GM21515 (cell line): ENCODE data around the gene SLC25A19.

Experiments
- ATAC-seq: cut with Tn5 transposase; IDR thresholded peaks from one replicate; pipeline ENCODE4 v1.9.1; 2021; ENCODE audit not compliant: unreplicated experiment

Gene SLC25A19

GRCh38 chr17:75289115-75289831 lies at the start of gene SLC25A19:
TSS of gene SLC25A19 (minus strand) at chr17:75289433. CDS start at chr17:75286764, 2,669 bp downstream.
- ATAC-seq = peak; percentile 83

GRCh38 chr17:75338335-75338734 lies 49.1 kb upstream of the SLC25A19 start:
- no peak for ATAC-seq

- no peak for ATAC-seq
Measured at GRCh38 chr17:75335315-75335714, 46.1 kb upstream of the SLC25A19 start.

DNA sequence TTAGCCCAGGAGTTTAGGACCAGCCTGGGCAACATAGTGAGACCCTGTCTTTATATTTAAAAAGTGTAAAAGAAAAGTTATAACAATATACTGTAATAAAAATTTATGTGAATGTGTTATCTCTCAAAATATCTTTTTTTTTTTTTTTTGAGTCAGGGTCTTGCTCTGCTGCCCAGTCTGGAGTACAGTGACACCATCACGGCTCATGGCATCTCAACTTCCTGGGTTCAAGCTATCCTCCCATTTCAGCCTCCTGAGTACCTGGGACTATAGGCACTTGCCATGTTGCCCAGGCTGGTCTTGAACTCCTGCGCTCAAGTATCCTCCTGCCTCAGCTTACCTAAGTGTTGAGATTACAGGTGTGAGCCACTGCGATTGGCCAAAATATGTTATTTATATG lies 45.5 kb upstream of the SLC25A19 start:
- ATAC-seq = no peak

GRCh38 chr17:75331671-75332070 lies 42.4 kb upstream of the SLC25A19 start:
- ATAC-seq = no peak

DNA sequence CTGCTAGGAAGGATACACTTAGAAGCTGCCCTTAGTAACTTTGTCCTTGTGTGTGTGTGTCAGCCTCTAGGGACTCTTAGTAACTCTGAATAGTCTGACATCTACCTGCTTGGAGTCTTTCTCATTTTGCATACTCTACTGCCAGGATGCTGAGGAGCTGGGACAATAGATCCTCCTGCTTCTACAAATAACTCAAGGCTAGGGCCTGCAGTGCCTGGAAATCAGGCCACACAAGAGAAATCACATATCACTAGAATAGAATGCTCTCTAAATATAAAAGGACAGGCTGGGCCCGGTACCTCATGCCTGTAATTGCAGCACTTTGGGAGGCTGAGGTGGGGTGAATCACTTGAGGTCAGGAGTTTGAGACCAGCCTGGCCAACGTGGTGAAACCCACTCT lies 38.5 kb upstream of the SLC25A19 start:
- no peak for ATAC-seq

GRCh38 chr17:75326226-75326848 lies 37.1 kb upstream of the SLC25A19 start:
- no peak for ATAC-seq

- no peak for ATAC-seq
Measured at GRCh38 chr17:75325827-75326225, 36.6 kb upstream of the SLC25A19 start.

DNA sequence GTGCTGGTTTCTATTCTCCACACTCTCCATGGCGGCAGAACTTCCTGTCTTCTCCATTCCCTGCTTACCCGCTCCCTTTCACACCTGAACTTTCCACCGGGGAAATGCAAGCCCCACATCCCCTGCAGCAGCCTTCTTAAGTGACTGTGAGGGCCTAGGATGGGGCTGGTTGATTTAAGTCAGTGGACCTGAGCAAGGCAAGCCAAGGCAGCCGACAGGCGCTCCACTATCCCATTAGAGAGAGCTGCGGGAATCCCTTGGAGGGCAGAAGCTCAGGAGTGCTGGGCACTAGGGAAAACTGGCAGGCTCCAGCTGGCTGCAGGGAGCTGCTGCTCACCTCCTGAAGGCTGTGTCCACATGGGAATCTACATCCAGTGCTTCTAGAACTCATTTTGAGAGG lies 36.1 kb upstream of the SLC25A19 start:
- ATAC-seq = no peak

DNA sequence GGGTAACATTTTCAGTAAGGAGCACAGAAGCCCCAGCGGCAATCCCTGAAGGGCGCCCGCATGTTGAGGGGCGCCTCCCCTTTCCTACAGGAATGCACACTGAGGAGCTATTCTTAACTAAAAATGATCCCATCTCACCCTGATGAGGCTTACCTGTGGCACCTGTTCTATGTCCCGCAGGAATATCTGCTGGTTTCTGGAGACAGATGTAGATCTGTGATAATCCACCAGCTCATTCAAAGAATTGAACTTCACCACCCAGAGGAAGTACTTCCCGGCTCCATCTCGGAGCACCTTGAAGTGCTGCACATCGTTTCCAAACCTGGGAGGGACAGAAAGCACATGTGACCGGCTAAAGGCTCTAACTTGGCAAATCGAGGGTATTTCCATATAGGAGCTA lies 32.3 kb upstream of the SLC25A19 start:
- ATAC-seq = no peak

GRCh38 chr17:75319904-75320691 lies 30.9 kb upstream of the SLC25A19 start:
- peak; percentile 37 for ATAC-seq

GRCh38 chr17:75318615-75319222 lies 29.5 kb upstream of the SLC25A19 start:
- ATAC-seq = no peak

GRCh38 chr17:75318211-75318610 lies 29.0 kb upstream of the SLC25A19 start:
- ATAC-seq = no peak

DNA sequence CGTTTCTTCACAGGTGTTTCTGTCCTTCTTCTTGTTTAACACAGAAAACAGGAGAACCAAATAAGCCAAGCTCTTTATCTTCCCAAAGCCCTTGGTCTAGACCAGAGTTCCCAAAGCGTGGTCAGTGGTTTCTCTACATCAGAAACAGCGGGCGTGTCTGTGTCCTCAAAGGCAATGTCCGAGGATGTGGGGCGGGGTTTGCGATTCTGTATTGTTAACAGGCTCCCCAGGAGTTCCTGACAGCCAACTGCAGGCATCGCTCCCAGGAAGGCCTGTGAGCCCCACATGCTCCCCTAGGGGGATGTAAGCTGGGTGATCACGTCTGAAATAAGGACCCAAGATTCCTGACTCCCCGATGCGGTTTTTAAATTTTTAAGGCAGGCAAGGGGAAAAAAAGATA lies 28.4 kb upstream of the SLC25A19 start:
- no peak for ATAC-seq

DNA sequence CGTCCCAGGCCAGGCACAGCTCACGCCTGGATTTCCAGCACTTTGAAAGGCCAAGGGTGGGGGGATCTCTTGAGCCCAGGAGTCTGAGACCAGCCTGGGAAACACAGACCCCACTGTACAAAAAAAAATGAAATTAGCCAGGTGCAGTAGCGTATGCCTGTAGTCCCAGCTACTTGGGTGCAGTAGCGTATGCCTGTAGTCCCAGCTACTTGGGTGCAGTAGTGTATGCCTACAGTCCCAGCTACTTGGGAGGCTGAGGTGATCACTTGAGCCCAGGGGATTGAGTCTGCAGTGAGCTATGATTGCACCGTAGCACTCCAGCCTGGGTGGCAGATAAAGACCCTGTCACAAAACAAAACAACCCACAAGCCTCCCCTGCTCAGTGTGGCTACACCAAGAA lies 27.0 kb upstream of the SLC25A19 start:
- ATAC-seq = no peak

DNA sequence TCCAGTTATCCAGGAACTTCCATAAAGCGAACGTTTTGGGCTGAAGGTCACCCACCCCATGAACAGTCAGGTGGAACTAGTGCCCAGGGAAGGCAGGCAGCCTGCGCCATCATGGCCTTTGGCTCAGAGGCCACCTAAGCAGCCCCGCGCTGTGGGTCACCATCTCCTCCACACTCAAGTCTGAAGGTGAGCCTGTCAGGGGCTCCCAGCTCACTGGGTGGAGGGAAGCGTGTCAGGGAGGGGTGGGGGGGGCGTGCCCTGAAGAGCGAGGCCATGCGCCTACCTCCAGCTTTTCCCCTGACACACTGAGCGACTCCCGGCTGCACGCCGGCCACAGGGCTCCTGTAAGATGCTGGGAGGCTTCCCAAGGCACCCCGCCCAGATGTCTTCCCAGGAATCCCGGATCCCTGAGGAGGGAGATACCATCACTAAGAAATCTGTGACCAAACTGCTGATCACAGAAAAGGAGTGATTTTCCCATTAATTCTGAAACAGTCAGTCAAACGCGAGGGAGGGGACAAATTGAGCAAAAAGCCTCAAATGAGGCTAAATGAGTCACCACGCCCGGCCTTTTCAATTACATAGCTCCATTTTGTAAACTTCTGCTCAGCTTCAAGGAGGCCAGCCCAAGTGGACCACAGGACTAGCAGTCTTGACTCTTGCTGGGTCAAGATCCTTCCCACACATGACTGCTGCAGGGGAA lies 26.5 kb upstream of the SLC25A19 start:
- no peak for ATAC-seq

GRCh38 chr17:75313941-75314551 lies 24.8 kb upstream of the SLC25A19 start:
- ATAC-seq = no peak

DNA sequence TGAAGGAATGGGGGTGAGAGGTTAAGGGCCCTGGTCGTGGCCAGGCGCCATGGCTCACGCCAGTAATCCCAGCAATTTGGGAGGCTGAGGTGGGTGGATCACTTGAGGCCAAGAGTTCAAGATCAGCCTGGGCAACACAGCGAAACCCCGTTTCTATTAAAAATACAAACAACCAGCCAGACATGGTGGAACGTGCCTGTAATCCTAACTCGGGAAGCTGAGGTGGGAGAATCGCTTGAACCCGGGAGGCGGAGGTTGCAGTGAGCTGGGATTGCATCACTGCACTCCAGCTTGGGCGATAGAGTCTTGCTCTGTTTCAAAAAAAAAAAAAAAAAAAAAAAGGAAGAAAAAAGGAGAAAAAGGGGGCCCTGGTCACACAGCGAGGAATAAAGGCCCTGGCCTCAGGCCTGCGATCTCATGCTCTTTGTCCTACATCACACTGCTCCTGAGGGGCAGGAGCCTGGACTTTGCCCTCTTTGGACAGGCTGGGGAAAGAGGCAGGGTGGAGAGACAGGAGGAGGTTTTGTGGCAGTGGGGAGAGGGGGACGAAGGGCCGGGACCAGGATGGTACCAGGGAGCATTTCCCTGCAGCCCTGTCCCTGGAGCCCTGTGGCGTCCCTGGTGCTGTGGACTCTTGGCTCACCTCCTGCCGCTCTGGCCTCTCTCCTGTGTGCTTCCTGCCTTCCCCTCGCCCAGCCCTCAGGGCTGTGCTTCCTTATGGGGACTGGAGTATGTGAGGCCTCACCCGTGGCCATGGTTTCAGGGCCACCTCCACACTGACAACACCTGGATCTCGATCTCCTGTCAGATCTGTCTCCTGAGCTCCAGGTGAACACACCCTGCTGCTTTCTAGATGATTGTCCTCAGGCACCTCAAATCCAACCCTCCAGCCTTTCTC lies 19.7 kb upstream of the SLC25A19 start:
- no peak for ATAC-seq

DNA sequence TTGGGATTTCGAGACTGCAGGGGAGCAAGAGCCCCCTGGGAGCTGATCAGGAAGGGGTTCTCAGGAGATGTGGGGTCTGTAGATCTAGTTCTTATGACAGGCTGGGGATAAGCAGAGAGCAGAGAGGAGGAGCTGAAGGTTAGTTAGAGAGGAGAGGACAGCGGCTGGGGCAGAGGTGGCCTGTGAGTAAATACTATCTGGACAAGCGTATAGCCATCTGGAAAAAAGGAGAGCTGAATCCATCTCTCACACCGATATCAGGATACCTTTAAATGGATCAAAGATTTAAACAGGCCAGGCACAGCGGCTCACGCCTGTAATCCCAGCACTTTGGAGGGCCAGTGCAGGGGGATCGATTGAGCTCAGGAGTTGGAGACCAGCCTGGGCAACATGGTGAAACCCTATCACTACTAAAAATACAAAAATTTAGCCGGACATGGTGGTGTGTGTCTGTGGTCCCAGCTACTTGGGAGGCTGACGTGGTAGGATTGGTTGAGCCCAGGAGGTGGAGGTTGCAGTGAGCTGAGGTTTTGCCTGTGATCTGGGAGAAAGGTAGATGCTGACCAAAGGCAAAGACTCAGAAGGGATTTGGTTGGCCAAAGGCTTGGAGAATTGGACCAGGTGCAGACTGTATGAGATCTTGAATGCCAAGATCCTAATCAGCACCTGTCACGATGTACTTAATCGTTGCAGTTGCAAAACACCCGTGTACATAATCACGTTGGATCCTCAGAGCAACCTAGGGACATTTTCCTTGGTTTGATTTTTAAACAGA lies 18.9 kb upstream of the SLC25A19 start:
- no peak for ATAC-seq
